A673 (cell line): ENCODE measurements around the gene P2RY11. TPM values are rescaled to one million over a fixed set of nuclear protein-coding genes. Genes with fewer than 3 reads are reported as not detected.

ENCODE experiments used
- BruUV-seq: library from RNA; stranded (reverse); fragments of 400-500 nt; replicated peaks from 2 replicates; lab custom pipeline; 2021; lab: Mats Ljungman, UMichigan
- CTCF ChIA-PET: fragments of 300-600 bp; sonication (Branson Sonifier 250); formaldehyde crosslinking; loops from one replicate; lab custom pipeline; 2022; ENCODE audit warnings: antibody characterized with exemption; lab: Charles Lee
- POLR2A ChIA-PET: fragments of 300-600 bp; sonication (Branson Sonifier 250); formaldehyde crosslinking; loops from one replicate; lab custom pipeline; 2022; ENCODE audit warnings: antibody characterized with exemption; ENCODE audit not compliant: low non-redundant PET; lab: Charles Lee
- DNase-seq: peaks from one replicate; pipeline ENCODE4 v3.0.0-alpha.2; 2015; ENCODE audit warnings: low spot score
- H3K27ac ChIP-seq: fragments of 200-600 bp; sonication (generic); 2 replicates; pipeline ENCODE4 v1.5.1; 2016; ENCODE audit warnings: mixed run types, low read depth, mild to moderate bottlenecking, mixed read lengths, antibody characterized with exemption, low read length; ENCODE audit not compliant: poor library complexity, severe bottlenecking
- H3K27me3 ChIP-seq: fragments of 200-600 bp; sonication (generic); replicated peaks from 2 replicates; pipeline ENCODE4 v1.6.1; 2017; ENCODE audit warnings: mixed run types, low read depth, mild to moderate bottlenecking, mixed read lengths, antibody characterized with exemption, low read length; ENCODE audit not compliant: insufficient read depth, poor library complexity
- H3K36me3 ChIP-seq: fragments of 200-600 bp; sonication (generic); 2 replicates; pipeline ENCODE4 v1.6.1; 2016; ENCODE audit warnings: mixed run types, mild to moderate bottlenecking, mixed read lengths, antibody characterized with exemption, low read length; ENCODE audit not compliant: insufficient read depth, poor library complexity, severe bottlenecking
- H3K4me1 ChIP-seq: fragments of 200-600 bp; sonication (generic); 2 replicates; pipeline ENCODE4 v1.6.1; 2017; ENCODE audit warnings: mixed run types, mild to moderate bottlenecking, mixed read lengths, antibody characterized with exemption, low read length; ENCODE audit not compliant: insufficient read depth, poor library complexity, severe bottlenecking
- H3K4me3 ChIP-seq: fragments of 200-600 bp; sonication (generic); 2 replicates; pipeline ENCODE4 v1.5.1; 2016; ENCODE audit warnings: low read depth, mixed run types, mild to moderate bottlenecking, mixed read lengths, low read length; ENCODE audit not compliant: poor library complexity, severe bottlenecking
- H3K9me3 ChIP-seq: fragments of 200-600 bp; sonication (generic); 2 replicates; pipeline ENCODE4 v1.6.1; 2016; ENCODE audit warnings: mixed run types, low read depth, mild to moderate bottlenecking, mixed read lengths, antibody characterized with exemption, low read length; ENCODE audit not compliant: poor library complexity, severe bottlenecking
- CTCF ChIP-seq: fragments of 300-800, 200-600 bp; sonication (generic); conservative IDR thresholded peaks from 2 replicates; pipeline ENCODE4 v1.5.1; 2017; ENCODE audit warnings: low read depth, mild to moderate bottlenecking, antibody characterized with exemption, low read length, moderate library complexity, mixed read lengths
- EZH2 ChIP-seq: fragments of 200-600 bp; sonication (generic); IDR thresholded peaks from 2 replicates; pipeline ENCODE4 v1.6.1; 2017; ENCODE audit warnings: borderline replicate concordance, low read depth, mild to moderate bottlenecking, mixed read lengths, antibody characterized with exemption, low read length; ENCODE audit not compliant: poor library complexity, severe bottlenecking
- intact Hi-C: fragments of 100-400 bp; cut with micrococcal nuclease; formaldehyde crosslinking; loops from one replicate; pipeline ENCODE4 v1.10.0; 2022; ENCODE audit not compliant: unreplicated experiment
- total RNA-seq: library from RNA; stranded (reverse); gene quantifications from 2 replicates; pipeline ENCODE4 v1.2.3, GENCODE V29; 2021

The P2RY11 gene
- total RNA-seq, 1 experiment from 2014 or later, result 39.4 TPM

DNA sequence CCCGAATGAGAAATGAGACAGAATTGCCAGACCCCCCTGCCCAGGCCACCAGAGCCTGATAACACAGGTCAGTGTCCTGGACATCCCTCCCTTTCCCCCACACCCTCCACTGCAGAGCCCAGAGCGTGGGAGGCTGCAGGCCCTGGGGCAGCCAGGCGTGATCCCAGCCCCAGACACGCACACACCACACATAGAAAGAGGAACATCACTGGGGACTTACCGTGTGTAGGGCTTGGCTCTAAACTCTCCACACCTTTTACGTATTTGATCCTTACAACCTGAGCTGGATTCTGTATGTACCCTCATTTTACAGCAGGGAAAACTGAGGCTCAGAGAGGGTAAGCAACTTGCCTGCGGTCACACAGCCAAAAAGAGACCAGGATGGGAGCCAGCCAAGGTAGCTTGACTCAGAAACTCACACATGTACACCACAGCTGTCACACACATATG, 8.7 kb upstream of the P2RY11 start:
- H3K9me3 ChIP-seq, result no peaks in the 10 kb centered on the region
- no peak for DNase-seq
- ChIA-PET CTCF (interaction anchor here (0.6 kb wide), 1 partner anchor 495 kb away, joined by 3 read pairs; no protein-coding TSS in a partner anchor), POLR2A (no interaction called here)
- no peaks in the 10 kb centered on the region for H3K27me3 ChIP-seq
- intact Hi-C loops, result no loop called here
- peaks cover 14% of the 10 kb centered on the region for H3K4me1 ChIP-seq
- no TSS peak for BruUV-seq
- no peak overlapping the region for H3K27ac ChIP-seq
- TF ChIP-seq CTCF (no peak), EZH2 (no peak)
- H3K4me3 ChIP-seq, result no peak overlapping the region
- H3K36me3 ChIP-seq, result peaks cover 8% of the 10 kb centered on the region

DNA sequence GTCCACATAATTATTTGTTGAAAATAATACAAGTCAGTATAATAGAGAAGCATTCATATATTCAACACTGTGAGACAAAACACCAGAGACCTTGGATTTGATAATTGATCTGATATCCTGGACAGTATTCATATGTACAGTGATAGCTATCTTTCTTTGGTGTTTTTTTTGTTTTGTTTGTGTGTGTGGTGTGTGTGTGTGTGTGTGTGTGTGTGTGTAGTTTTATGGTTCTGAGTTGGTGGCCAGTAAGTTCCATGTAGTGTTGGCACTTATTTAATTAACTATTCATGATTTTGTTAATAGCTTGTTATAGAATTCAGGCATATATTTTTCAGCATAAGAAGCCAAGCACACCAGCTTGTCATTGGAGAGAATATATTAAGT, 7.4 kb upstream of the P2RY11 start:
- Histone ChIP-seq H3K36me3 (peaks cover 21% of the 10 kb centered on the region), H3K27ac (no peak overlapping the region), H3K4me3 (no peak overlapping the region), H3K9me3 (no peaks in the 10 kb centered on the region), H3K27me3 (no peaks in the 10 kb centered on the region), H3K4me1 (peaks cover 20% of the 10 kb centered on the region)
- no peak for DNase-seq
- TF ChIP-seq EZH2, result no peak
- TF ChIP-seq CTCF, result no peak
- POLR2A ChIA-PET, result no interaction called here
- CTCF ChIA-PET, result interaction anchor here (0.7 kb wide), 1 partner anchor 16 kb away, joined by 6 read pairs; no protein-coding TSS in a partner anchor
- intact Hi-C loops, result no loop called here
- BruUV-seq, result no TSS peak

DNA sequence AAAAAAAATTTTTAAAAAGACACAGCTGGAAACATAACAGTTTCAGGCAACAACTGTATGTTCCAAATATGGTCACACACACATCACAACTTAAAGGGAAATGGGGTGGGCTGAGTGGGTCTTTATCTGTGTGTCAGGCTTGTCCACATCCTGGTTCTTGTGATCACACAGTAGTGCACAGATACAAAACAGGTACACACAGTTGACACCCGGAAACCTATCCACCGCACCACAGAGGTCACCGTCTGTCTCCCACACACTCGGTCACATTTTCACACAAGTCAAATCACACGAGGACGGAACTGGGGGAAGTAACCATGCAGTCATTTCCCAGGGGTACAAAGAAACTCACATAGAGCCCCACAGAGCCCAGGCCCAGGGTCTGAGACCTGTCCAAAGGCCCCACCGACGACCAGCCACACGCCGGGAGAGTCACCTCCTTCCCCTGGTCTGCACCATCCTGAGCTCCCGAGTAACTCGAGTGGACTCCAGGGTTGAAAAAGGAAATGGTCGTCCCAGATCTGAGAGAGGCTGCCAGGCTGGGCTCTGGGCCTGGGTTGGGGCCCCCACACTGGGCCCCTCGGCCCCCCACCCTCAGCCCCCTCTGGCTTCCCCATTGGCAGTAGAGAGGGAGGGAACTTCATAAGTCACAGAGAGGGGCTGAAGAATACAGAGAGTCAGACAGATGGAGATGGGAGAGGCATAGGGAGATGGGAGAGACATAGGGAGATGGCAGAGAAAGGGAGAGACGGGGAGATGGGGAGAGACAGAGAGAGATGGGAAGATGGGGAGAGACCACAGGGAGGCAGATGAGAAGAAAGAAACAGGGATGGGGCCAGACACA, 6.6 kb upstream of the P2RY11 start:
- Histone ChIP-seq H3K36me3 (peaks cover 29% of the 10 kb centered on the region), H3K4me1 (peaks cover 20% of the 10 kb centered on the region), H3K27ac (no peak overlapping the region), H3K9me3 (no peaks in the 10 kb centered on the region), H3K4me3 (no peak overlapping the region), H3K27me3 (no peaks in the 10 kb centered on the region)
- ChIA-PET POLR2A (no interaction called here), CTCF (no interaction called here)
- TF ChIP-seq EZH2, result no peak
- no peak for TF ChIP-seq CTCF
- intact Hi-C loops, result no loop called here
- DNase-seq, result no peak
- no TSS peak for BruUV-seq
